ENCODE measurements around the gene FN1. TPM values are rescaled to one million over a fixed set of nuclear protein-coding genes. Genes with fewer than 3 reads are reported as not detected.

FN1 gene
- total RNA-seq, 1 donor from 2014 or later: 30,644 TPM

GRCh38 chr2:215423928-215424540 is 11.8 kb downstream of the FN1 start:
- Mint-ChIP-seq H3K36me3 (ENCODE audit: low read depth) (peaks cover 80% of the 10 kb centered on the region), H3K27ac (ENCODE audit: unreplicated experiment) (peak overlapping the region; percentile 98), H3K9me3 (ENCODE audit: low read depth) (no peaks in the 10 kb centered on the region), H3K4me3 (ENCODE audit: unreplicated experiment) (peak overlapping the region; percentile 62), H3K4me1 (ENCODE audit: low read depth) (peaks cover 88% of the 10 kb centered on the region), H3K27me3 (ENCODE audit: low read depth) (no peaks in the 10 kb centered on the region)
- DNase-seq (ENCODE audit: low spot score): no peak
- no peak for TF ChIP-seq CTCF (IDR thresholded peaks at IDR 0.05)

- no peak for DNase-seq (ENCODE audit: low spot score)
- Mint-ChIP-seq H3K4me3 (ENCODE audit: unreplicated experiment) (peak overlapping the region; percentile 62), H3K4me1 (ENCODE audit: low read depth) (peaks cover 88% of the 10 kb centered on the region), H3K27ac (ENCODE audit: unreplicated experiment) (peak overlapping the region; percentile 98), H3K27me3 (ENCODE audit: low read depth) (no peaks in the 10 kb centered on the region), H3K9me3 (ENCODE audit: low read depth) (no peaks in the 10 kb centered on the region), H3K36me3 (ENCODE audit: low read depth) (peaks cover 80% of the 10 kb centered on the region)
- no peak for TF ChIP-seq CTCF (IDR thresholded peaks at IDR 0.05)
Observed at GRCh38 chr2:215423234-215423633, 12.6 kb downstream of the FN1 start.

- TF ChIP-seq CTCF (IDR thresholded peaks at IDR 0.05): no peak
- H3K36me3 Mint-ChIP-seq (ENCODE audit: low read depth): peaks cover 77% of the 10 kb centered on the region
- peaks cover 87% of the 10 kb centered on the region for H3K4me1 Mint-ChIP-seq (ENCODE audit: low read depth)
- H3K27me3 Mint-ChIP-seq (ENCODE audit: low read depth): no peaks in the 10 kb centered on the region
- peak overlapping the region; percentile 61 for H3K4me3 Mint-ChIP-seq (ENCODE audit: unreplicated experiment)
- no peaks in the 10 kb centered on the region for H3K9me3 Mint-ChIP-seq (ENCODE audit: low read depth)
- H3K27ac Mint-ChIP-seq (ENCODE audit: unreplicated experiment): peak overlapping the region; percentile 93
- DNase-seq (ENCODE audit: low spot score): no peak
Observed at GRCh38 chr2:215422676-215423075, 13.2 kb downstream of the FN1 start.

- DNase-seq (ENCODE audit: low spot score): no peak
- no peak for TF ChIP-seq CTCF (IDR thresholded peaks at IDR 0.05)
- peak overlapping the region; percentile 61 for H3K4me3 Mint-ChIP-seq (ENCODE audit: unreplicated experiment)
- no peaks in the 10 kb centered on the region for H3K9me3 Mint-ChIP-seq (ENCODE audit: low read depth)
- no peaks in the 10 kb centered on the region for H3K27me3 Mint-ChIP-seq (ENCODE audit: low read depth)
- H3K4me1 Mint-ChIP-seq (ENCODE audit: low read depth): peaks cover 87% of the 10 kb centered on the region
- peak overlapping the region; percentile 93 for H3K27ac Mint-ChIP-seq (ENCODE audit: unreplicated experiment)
- H3K36me3 Mint-ChIP-seq (ENCODE audit: low read depth): peaks cover 79% of the 10 kb centered on the region
Observed at GRCh38 chr2:215421859-215422461, 13.9 kb downstream of the FN1 start.

GRCh38 chr2:215420471-215420935 is 15.4 kb downstream of the FN1 start:
- peak overlapping the region; percentile 93 for H3K27ac Mint-ChIP-seq (ENCODE audit: unreplicated experiment)
- peak overlapping the region; percentile 61 for H3K4me3 Mint-ChIP-seq (ENCODE audit: unreplicated experiment)
- DNase-seq (ENCODE audit: low spot score): no peak
- H3K27me3 Mint-ChIP-seq (ENCODE audit: low read depth): no peaks in the 10 kb centered on the region
- H3K4me1 Mint-ChIP-seq (ENCODE audit: low read depth): peaks cover 88% of the 10 kb centered on the region
- TF ChIP-seq CTCF (IDR thresholded peaks at IDR 0.05): no peak
- peaks cover 74% of the 10 kb centered on the region for H3K36me3 Mint-ChIP-seq (ENCODE audit: low read depth)
- no peaks in the 10 kb centered on the region for H3K9me3 Mint-ChIP-seq (ENCODE audit: low read depth)

All from chondrocyte (in vitro differentiated cells).